ENCODE data around the gene TNFRSF11A.

The TNFRSF11A gene

DNA sequence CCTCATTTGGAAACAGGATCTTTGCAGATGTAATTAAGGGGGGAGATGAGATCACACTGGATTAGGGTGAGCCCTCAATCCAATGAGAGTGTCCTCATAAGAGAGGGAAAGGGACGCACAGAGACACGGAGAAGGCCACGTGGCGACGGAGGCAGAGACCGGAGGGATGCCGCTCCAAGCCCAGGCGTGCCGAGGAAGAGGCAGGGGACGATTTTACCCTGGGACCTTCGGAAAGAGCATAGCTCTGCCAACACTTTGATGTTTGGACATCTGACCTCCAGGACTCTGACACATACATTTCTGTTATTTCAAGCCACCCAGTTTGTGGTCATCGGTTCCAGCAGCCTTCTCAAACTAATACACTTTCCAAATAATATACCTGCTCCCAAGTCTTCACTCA lies 113.3 kb downstream of the TNFRSF11A start:
- no peak overlapping the region for H3K4me3 ChIP-seq (ENCODE audit: low read depth, low read length)
- TF ChIP-seq, protein P1, sequence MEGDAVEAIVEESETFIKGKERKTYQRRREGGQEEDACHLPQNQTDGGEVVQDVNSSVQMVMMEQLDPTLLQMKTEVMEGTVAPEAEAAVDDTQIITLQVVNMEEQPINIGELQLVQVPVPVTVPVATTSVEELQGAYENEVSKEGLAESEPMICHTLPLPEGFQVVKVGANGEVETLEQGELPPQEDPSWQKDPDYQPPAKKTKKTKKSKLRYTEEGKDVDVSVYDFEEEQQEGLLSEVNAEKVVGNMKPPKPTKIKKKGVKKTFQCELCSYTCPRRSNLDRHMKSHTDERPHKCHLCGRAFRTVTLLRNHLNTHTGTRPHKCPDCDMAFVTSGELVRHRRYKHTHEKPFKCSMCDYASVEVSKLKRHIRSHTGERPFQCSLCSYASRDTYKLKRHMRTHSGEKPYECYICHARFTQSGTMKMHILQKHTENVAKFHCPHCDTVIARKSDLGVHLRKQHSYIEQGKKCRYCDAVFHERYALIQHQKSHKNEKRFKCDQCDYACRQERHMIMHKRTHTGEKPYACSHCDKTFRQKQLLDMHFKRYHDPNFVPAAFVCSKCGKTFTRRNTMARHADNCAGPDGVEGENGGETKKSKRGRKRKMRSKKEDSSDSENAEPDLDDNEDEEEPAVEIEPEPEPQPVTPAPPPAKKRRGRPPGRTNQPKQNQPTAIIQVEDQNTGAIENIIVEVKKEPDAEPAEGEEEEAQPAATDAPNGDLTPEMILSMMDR (IDR thresholded peaks at IDR 0.05; ENCODE audit: borderline replicate concordance, insufficient read depth, low read depth, low read length) = no peak

DNA sequence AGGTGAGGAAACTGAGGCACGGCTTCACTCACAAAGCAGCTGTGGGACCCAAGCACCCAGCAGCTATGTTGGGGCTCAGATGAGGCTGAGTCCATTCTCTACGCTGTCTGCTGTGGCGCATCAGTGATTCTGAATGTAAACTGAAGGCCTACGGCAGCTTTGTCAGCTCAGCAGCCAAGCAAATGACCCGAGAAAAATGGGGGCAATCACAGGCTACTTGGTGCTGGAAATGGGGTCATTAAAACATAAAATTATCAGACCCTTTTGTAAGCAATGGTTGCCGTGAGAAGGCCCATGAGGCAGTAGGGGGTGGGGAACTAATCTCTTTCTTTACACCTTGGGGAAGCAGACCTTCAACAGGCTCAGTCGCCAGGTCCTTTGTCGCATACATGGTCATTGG lies 113.8 kb downstream of the TNFRSF11A start:
- TF ChIP-seq, protein P1 (IDR thresholded peaks at IDR 0.05; ENCODE audit: borderline replicate concordance, insufficient read depth, low read depth, low read length) = no peak
- H3K4me3 ChIP-seq (ENCODE audit: low read depth, low read length) = no peak overlapping the region
